ENCODE results near the gene UBL4B.

DNA sequence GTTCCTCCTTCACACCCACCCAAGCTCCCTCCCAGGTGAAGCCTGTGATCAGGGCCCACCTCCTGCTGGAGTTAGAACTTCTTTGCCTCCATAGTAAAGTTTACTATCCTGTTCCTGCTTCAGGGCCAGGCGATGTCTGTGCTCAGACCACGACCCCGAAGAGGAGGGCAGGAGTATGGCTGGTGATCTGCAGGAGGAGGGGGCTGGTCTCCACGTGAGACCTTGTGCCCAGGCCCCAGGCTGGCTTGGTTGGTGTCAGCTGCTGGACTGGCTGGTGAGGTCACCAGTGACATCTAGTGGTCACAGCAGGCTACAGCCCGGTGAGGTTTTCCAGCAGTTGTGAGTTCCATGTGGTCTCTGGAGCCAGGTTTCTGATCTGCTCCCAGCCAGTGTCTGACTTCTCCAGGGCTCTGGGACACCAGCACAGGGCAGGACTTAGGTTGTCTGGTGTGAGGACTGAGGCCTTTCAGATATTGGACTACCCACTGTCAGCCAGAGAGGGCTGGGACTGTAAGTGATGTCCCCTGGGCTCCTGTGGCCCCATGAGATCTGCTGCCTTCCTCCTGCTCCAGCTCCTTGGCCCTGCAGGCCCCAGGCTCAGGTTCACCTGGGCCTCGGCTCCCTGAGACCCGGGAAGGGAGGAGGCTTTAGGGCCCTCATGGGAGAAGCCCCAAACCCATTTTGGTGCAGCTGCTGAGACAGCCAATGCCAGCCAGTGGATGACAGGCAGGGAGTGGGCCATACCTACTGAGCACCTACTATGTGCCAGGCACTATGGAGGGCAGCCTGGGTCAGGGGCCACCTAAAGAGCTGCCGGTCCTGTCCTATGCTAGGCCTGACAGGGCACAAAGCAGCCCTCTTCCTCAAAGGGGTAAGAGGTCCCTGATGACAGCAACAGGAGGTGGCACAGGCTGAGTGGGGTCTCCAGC lies 6.0 kb upstream of the UBL4B start:
- TF ChIP-seq ZNF274 (IDR thresholded peaks at IDR 0.05; ENCODE audit: low read depth, low read length) (no peak), YY1 (IDR thresholded peaks at IDR 0.05; ENCODE audit: insufficient read depth, insufficient read length) (no peak)

All from NT2/D1 (cell line).